H9 (cell line): ENCODE results near the gene SLC34A1. TPM values are rescaled to one million over a fixed set of nuclear protein-coding genes. Genes with fewer than 3 reads are reported as not detected.

Experiments
- DNase-seq: peaks from one replicate; pipeline ENCODE4 v3.0.0-alpha.2; 2017
- H2AFZ ChIP-seq: one replicate; pipeline ENCODE4 v1.6.1; 2013; ENCODE audit warnings: mild to moderate bottlenecking, low read length, control low read depth, moderate library complexity
- H2AK5ac ChIP-seq: 2 replicates; pipeline ENCODE4 v1.6.1; 2013; ENCODE audit warnings: low read length, control low read depth, mixed read lengths; ENCODE audit not compliant: insufficient read length
- H2BK120ac ChIP-seq: one replicate; pipeline ENCODE4 v1.6.1; 2013; ENCODE audit warnings: low read depth, mild to moderate bottlenecking, low read length, control low read depth, inconsistent platforms; ENCODE audit not compliant: poor library complexity, severe bottlenecking
- H2BK12ac ChIP-seq: 2 replicates; pipeline ENCODE4 v1.6.1; 2013; ENCODE audit warnings: low read length, control low read depth, mixed read lengths, low read depth; ENCODE audit not compliant: insufficient read length
- H2BK15ac ChIP-seq: 2 replicates; pipeline ENCODE4 v1.6.1; 2013; ENCODE audit warnings: low read depth, low read length, control low read depth
- H2BK20ac ChIP-seq: one replicate; pipeline ENCODE4 v1.6.1; 2013; ENCODE audit warnings: low read depth, mild to moderate bottlenecking, low read length, control low read depth, inconsistent platforms; ENCODE audit not compliant: poor library complexity, severe bottlenecking
- H2BK5ac ChIP-seq: 2 replicates; pipeline ENCODE4 v1.6.1; 2013; ENCODE audit warnings: low read length, control low read depth, mixed read lengths; ENCODE audit not compliant: insufficient read length
- H3K14ac ChIP-seq: 2 replicates; pipeline ENCODE4 v1.6.1; 2013; ENCODE audit warnings: low read length, control low read depth; ENCODE audit not compliant: insufficient read depth
- H3K18ac ChIP-seq: 2 replicates; pipeline ENCODE4 v1.6.1; 2013; ENCODE audit warnings: low read depth, mild to moderate bottlenecking, mixed read lengths, low read length, control low read depth; ENCODE audit not compliant: insufficient read length
- H3K23ac ChIP-seq: 2 replicates; pipeline ENCODE4 v1.6.1; 2013; ENCODE audit warnings: low read length, control low read depth, mixed read lengths, low read depth; ENCODE audit not compliant: insufficient read length
- H3K23me2 ChIP-seq: 2 replicates; pipeline ENCODE4 v1.6.1; 2013; ENCODE audit warnings: low read depth, mild to moderate bottlenecking, mixed read lengths, low read length, control low read depth; ENCODE audit not compliant: insufficient read length, poor library complexity, severe bottlenecking
- H3K27ac ChIP-seq: 2 replicates; pipeline ENCODE4 v1.5.1; 2013; ENCODE audit warnings: low read length, control low read depth, mixed read lengths, low read depth; ENCODE audit not compliant: insufficient read length
- H3K27me3 ChIP-seq: 2 replicates; pipeline ENCODE4 v1.6.1; 2013; ENCODE audit warnings: low read length, control low read depth, inconsistent platforms; ENCODE audit not compliant: insufficient read depth
- H3K4ac ChIP-seq: 2 replicates; pipeline ENCODE4 v1.6.1; 2013; ENCODE audit warnings: low read depth, mild to moderate bottlenecking, control low read depth, inconsistent platforms, low read length, moderate library complexity
- H3K4me1 ChIP-seq: 2 replicates; pipeline ENCODE4 v1.6.1; 2013; ENCODE audit warnings: low read length, control low read depth, inconsistent platforms; ENCODE audit not compliant: insufficient read depth
- H3K4me2 ChIP-seq: 2 replicates; pipeline ENCODE4 v1.6.1; 2013; ENCODE audit warnings: low read length, control low read depth, mixed read lengths; ENCODE audit not compliant: insufficient read length, insufficient read depth
- H3K56ac ChIP-seq: 2 replicates; pipeline ENCODE4 v1.6.1; 2013; ENCODE audit warnings: low read depth, mild to moderate bottlenecking, mixed read lengths, low read length, control low read depth; ENCODE audit not compliant: insufficient read length
- H3K79me1 ChIP-seq: 2 replicates; pipeline ENCODE4 v1.6.1; 2013; ENCODE audit warnings: low read depth, mild to moderate bottlenecking, moderate library complexity, low read length, control low read depth, inconsistent platforms; ENCODE audit not compliant: insufficient read depth, poor library complexity, severe bottlenecking
- H3K79me2 ChIP-seq: 2 replicates; pipeline ENCODE4 v1.6.1; 2013; ENCODE audit warnings: low read length, control low read depth, inconsistent platforms; ENCODE audit not compliant: insufficient read depth
- H3K9ac ChIP-seq: 2 replicates; pipeline ENCODE4 v1.6.1; 2013; ENCODE audit warnings: low read length, control low read depth, mixed read lengths; ENCODE audit not compliant: insufficient read length; ENCODE audit errors: extremely low read depth
- H3K9me3 ChIP-seq: one replicate; pipeline ENCODE4 v1.6.1; 2013; ENCODE audit warnings: low read depth, low read length, inconsistent platforms; ENCODE audit not compliant: control insufficient read depth
- H3T11ph ChIP-seq: one replicate; pipeline ENCODE4 v1.6.1; 2013; ENCODE audit warnings: mild to moderate bottlenecking, low read length, control low read depth, inconsistent platforms
- H4K20me1 ChIP-seq: one replicate; pipeline ENCODE4 v1.6.1; 2013; ENCODE audit not compliant: control insufficient read depth, insufficient read length, insufficient read depth
- H4K5ac ChIP-seq: 2 replicates; pipeline ENCODE4 v1.6.1; 2013; ENCODE audit warnings: low read depth, mild to moderate bottlenecking, mixed read lengths, low read length, control low read depth; ENCODE audit not compliant: insufficient read length
- H4K8ac ChIP-seq: replicated peaks from 2 replicates; pipeline ENCODE4 v1.6.1; 2013; ENCODE audit warnings: low read length, control low read depth, mixed read lengths, low read depth; ENCODE audit not compliant: insufficient read length
- H4K91ac ChIP-seq: 2 replicates; pipeline ENCODE4 v1.6.1; 2013; ENCODE audit warnings: low read depth, mild to moderate bottlenecking, moderate library complexity, mixed read lengths, low read length, control low read depth; ENCODE audit not compliant: insufficient read length
- H3K27ac Mint-ChIP-seq, 3 experiments: 2 replicates in 2 of 3; 3 replicates in 1 of 3; pipeline ENCODE4 v1.8.0; 2020 to 2021; ENCODE audit warnings: mixed read lengths in 3 of 3, mild to moderate bottlenecking in 1 of 3, moderate library complexity in 1 of 3
- H3K27me3 Mint-ChIP-seq: 2 replicates; pipeline ENCODE4 v1.8.0; 2021; ENCODE audit warnings: low read depth, mild to moderate bottlenecking, moderate library complexity, mixed read lengths
- H3K36me3 Mint-ChIP-seq, 3 experiments: 2 replicates in 2 of 3; 3 replicates in 1 of 3; pipeline ENCODE4 v1.8.0; 2020 to 2021; ENCODE audit warnings: low read depth in 3 of 3, mixed read lengths in 3 of 3; ENCODE audit not compliant: insufficient read depth in 1 of 3
- H3K4me1 Mint-ChIP-seq, 2 experiments: 2 replicates each; pipeline ENCODE4 v1.8.0; 2020; ENCODE audit warnings: mixed read lengths in 2 of 2
- H3K4me3 Mint-ChIP-seq, 2 experiments: 2 replicates in 1 of 2; 3 replicates in 1 of 2; pipeline ENCODE4 v1.8.0; 2020 to 2021; ENCODE audit warnings: mild to moderate bottlenecking in 2 of 2, mixed read lengths in 2 of 2, moderate library complexity in 1 of 2
- H3K9me3 Mint-ChIP-seq, 2 experiments: 2 replicates in 1 of 2; 3 replicates in 1 of 2; pipeline ENCODE4 v1.8.0; 2020; ENCODE audit warnings: mild to moderate bottlenecking in 2 of 2, mixed read lengths in 2 of 2, moderate library complexity in 1 of 2
- WGBS: extraction: QIAGEN DNeasy Blood & Tissue Kit; methylation state at CpG from one replicate; pipeline ENCODE4 v1.1.7; 2013; ENCODE audit warnings: missing lambda C conversion rate, low lambda C conversion rate, mixed read lengths; ENCODE audit not compliant: insufficient read length; ENCODE audit errors: extremely low coverage; 5-methylcytosine and 5-hydroxymethylcytosine counted together
- total RNA-seq: library from RNA; stranded (reverse); gene quantifications from 2 replicates; pipeline ENCODE4 v1.2.1, GENCODE V29; 2021
- TF ChIP-seq, protein P1 (sequence below): fragments of 200-600 bp; sonication (generic); conservative IDR thresholded peaks from 3 replicates; pipeline ENCODE4 v1.8.0; 2021; ENCODE audit warnings: antibody characterized with exemption, mild to moderate bottlenecking

Gene SLC34A1
- total RNA-seq, 1 experiment from 2014 or later: not detected

DNA sequence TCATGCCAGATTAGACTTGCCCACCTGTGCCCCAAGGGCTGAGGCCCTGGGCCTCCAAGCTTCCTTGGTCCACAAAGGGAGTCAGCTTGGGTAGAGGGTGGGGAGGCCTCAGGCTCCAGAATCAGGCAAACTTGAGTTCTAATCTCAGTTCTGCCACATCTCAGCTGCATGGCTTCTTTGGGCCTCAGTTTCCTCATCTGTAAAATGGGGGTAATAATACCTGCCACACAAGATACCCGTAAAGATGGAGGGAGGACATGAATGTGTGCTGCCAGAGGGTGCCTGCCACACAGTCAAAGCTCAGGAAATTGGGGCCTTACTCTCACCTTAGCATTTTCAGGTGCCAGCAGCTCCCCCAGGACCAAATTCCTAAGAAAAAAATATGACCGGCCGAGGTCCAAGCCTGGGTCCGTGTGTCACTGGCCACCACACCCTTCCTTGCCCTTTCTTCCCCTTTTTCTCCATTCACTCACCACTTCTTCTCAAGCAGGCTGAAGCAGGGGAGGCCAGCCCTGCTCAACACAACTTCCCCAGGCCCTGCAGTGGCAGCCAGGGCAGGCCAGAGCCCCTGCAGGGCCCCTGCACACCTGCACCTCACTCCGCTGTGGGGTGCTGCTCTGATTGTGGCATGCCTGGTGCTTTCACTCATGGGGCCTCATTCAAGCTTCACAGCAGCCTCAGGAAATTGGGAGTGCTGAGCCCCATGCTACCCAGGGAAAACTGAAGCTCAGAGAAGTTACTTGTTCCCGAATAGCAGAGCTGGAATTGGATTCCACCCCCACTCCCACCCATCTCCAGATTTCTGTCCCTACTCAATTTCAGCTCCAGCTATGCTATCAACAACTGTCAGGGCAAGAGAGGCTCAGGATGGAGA is 22.6 kb upstream of the SLC34A1 start:
- H3K4me1 Mint-ChIP-seq: peaks cover 23 to 37% of the 10 kb centered on the region in 2 experiments
- no peak overlapping the region for H2BK15ac ChIP-seq
- no CpG with 5 or more reads among the region's 6 CpGs for WGBS
- no peak overlapping the region for H2BK20ac ChIP-seq
- peaks cover 39% of the 10 kb centered on the region for H3K27me3 Mint-ChIP-seq
- H2BK5ac ChIP-seq: no peak overlapping the region
- H3K9me3 ChIP-seq: no peaks in the 10 kb centered on the region
- H4K8ac ChIP-seq: no peak overlapping the region
- H3K9ac ChIP-seq: no peak overlapping the region
- H3K23ac ChIP-seq: no peak overlapping the region
- peaks cover 9% of the 10 kb centered on the region; the same call in 1 of the 2 replicates for H3K4me1 ChIP-seq
- H3K27ac ChIP-seq: no peak overlapping the region
- DNase-seq: no peak
- no peak overlapping the region for H3K4ac ChIP-seq
- no peak overlapping the region for H3K14ac ChIP-seq
- no peaks in the 10 kb centered on the region for H3K27me3 ChIP-seq
- H2AFZ ChIP-seq: no peak overlapping the region
- H3K4me2 ChIP-seq: no peak overlapping the region
- no peaks in the 10 kb centered on the region for H3K79me2 ChIP-seq
- H3K79me1 ChIP-seq: no peaks in the 10 kb centered on the region
- H3K18ac ChIP-seq: no peak overlapping the region
- no peak overlapping the region for H2BK120ac ChIP-seq
- no peaks in the 10 kb centered on the region for H3K36me3 Mint-ChIP-seq
- H4K20me1 ChIP-seq: no peaks in the 10 kb centered on the region
- H4K5ac ChIP-seq: no peak overlapping the region
- H3T11ph ChIP-seq: no peak overlapping the region
- H3K27ac Mint-ChIP-seq: peak overlapping the region in 1 of 3 experiments; percentile 77; a peak in 1 of 7 replicates
- H3K56ac ChIP-seq: no peak overlapping the region
- H3K9me3 Mint-ChIP-seq: no peaks in the 10 kb centered on the region
- TF ChIP-seq, protein P1, sequence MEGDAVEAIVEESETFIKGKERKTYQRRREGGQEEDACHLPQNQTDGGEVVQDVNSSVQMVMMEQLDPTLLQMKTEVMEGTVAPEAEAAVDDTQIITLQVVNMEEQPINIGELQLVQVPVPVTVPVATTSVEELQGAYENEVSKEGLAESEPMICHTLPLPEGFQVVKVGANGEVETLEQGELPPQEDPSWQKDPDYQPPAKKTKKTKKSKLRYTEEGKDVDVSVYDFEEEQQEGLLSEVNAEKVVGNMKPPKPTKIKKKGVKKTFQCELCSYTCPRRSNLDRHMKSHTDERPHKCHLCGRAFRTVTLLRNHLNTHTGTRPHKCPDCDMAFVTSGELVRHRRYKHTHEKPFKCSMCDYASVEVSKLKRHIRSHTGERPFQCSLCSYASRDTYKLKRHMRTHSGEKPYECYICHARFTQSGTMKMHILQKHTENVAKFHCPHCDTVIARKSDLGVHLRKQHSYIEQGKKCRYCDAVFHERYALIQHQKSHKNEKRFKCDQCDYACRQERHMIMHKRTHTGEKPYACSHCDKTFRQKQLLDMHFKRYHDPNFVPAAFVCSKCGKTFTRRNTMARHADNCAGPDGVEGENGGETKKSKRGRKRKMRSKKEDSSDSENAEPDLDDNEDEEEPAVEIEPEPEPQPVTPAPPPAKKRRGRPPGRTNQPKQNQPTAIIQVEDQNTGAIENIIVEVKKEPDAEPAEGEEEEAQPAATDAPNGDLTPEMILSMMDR: no peak
- H4K91ac ChIP-seq: no peak overlapping the region
- no peak overlapping the region for H2BK12ac ChIP-seq
- H2AK5ac ChIP-seq: no peak overlapping the region
- H3K4me3 Mint-ChIP-seq: peak overlapping the region; percentile 71 to 81
- peaks cover 4% of the 10 kb centered on the region for H3K23me2 ChIP-seq
